SK-N-SH (cell line): ENCODE data around the gene NOC2L. TPM values are rescaled to one million over a fixed set of nuclear protein-coding genes. Genes with fewer than 3 reads are reported as not detected.

Experiments
- CTCF ChIA-PET: fragments of 300-600, 350-600 bp; formaldehyde crosslinking; extraction: SDS; loops from one replicate; lab custom pipeline; 2021; lab: Yijun Ruan, JAX
- POLR2A ChIA-PET: fragments of 350-600 bp; sonication (Branson Sonifier 250); formaldehyde crosslinking; extraction: SDS; loops from one replicate; lab custom pipeline; 2020; ENCODE audit warnings: antibody characterized with exemption, inconsistent platforms; lab: Yijun Ruan, JAX
- DNase-seq: peaks from one replicate; pipeline ENCODE4 v3.0.0; 2012
- H2AFZ ChIP-seq: fragments of 200-600 bp; sonication (generic); 2 replicates; pipeline ENCODE4 v1.8.1; 2016; ENCODE audit warnings: antibody characterized with exemption, mild to moderate bottlenecking, low read depth
- H3F3A ChIP-seq: fragments of 200-600 bp; sonication (generic); replicated peaks from 2 replicates; pipeline ENCODE3; 2016; ENCODE audit warnings: antibody characterized with exemption, mild to moderate bottlenecking; ENCODE audit not compliant: insufficient read depth
- H3K27ac ChIP-seq, 2 experiments: fragments of 200-500 bp in 1 of 2; fragments of 200-600 bp in 1 of 2; sonication (Bioruptor generic) in 1 of 2; sonication (generic), shearing (Covaris generic) in 1 of 2; 2 replicates each; pipeline versions ENCODE4 v1.5.1 to v1.6.1; 2014 to 2016; ENCODE audit warnings: low read depth in 2 of 2, inconsistent platforms in 1 of 2, low read length in 1 of 2, mild to moderate bottlenecking in 1 of 2, mixed read lengths in 1 of 2
- H3K27me3 ChIP-seq: fragments of 200-600 bp; sonication (generic), shearing (Covaris generic); 2 replicates; pipeline ENCODE4 v1.6.1; 2016; ENCODE audit warnings: mixed run types; ENCODE audit not compliant: insufficient read depth
- H3K36me3 ChIP-seq, 2 experiments: fragments of 200-500 bp in 1 of 2; fragments of 200-600 bp in 1 of 2; sonication (Bioruptor generic) in 1 of 2; sonication (generic) in 1 of 2; replicated peaks in 1 of 2; 2 replicates each; pipeline versions ENCODE3 to v1.5.1; 2014 to 2016; ENCODE audit warnings: low read length in 1 of 2, mild to moderate bottlenecking in 1 of 2; ENCODE audit not compliant: insufficient read depth in 2 of 2, control insufficient read depth in 1 of 2
- H3K4me1 ChIP-seq, 2 experiments: fragments of 200-500 bp in 1 of 2; fragments of 200-600 bp in 1 of 2; sonication (Bioruptor generic) in 1 of 2; sonication (generic), shearing (Covaris generic) in 1 of 2; 2 replicates each; pipeline versions ENCODE4 v1.5.1 to v1.6.1; 2014 to 2016; ENCODE audit warnings: low read depth in 1 of 2, low read length in 1 of 2, mixed run types in 1 of 2; ENCODE audit not compliant: insufficient read depth in 2 of 2, control insufficient read depth in 1 of 2
- H3K4me2 ChIP-seq: fragments of 200-600 bp; sonication (generic), shearing (Covaris generic); 2 replicates; pipeline ENCODE4 v1.6.1; 2017; ENCODE audit warnings: mixed run types
- H3K4me3 ChIP-seq, 2 experiments: fragments of 200-500 bp in 1 of 2; fragments of 200-600 bp in 1 of 2; sonication (Bioruptor generic) in 1 of 2; sonication (generic), shearing (Covaris generic) in 1 of 2; 2 replicates each; pipeline versions ENCODE4 v1.5.1 to v1.8.1; 2014 to 2016; ENCODE audit warnings: low read depth in 2 of 2, inconsistent platforms in 1 of 2, low read length in 1 of 2, mild to moderate bottlenecking in 1 of 2, mixed read lengths in 1 of 2, moderate library complexity in 1 of 2
- H3K79me2 ChIP-seq: fragments of 200-600 bp; sonication (generic); 2 replicates; pipeline ENCODE4 v1.8.1; 2017; ENCODE audit warnings: mild to moderate bottlenecking; ENCODE audit not compliant: insufficient read depth
- H3K9ac ChIP-seq: fragments of 200-600 bp; sonication (generic); 2 replicates; pipeline ENCODE4 v1.6.1; 2017; ENCODE audit warnings: mixed run types
- H3K9me2 ChIP-seq: fragments of 200-600 bp; sonication (generic); 2 replicates; pipeline ENCODE4 v1.6.1; 2017; ENCODE audit warnings: mixed run types
- H3K9me3 ChIP-seq: fragments of 200-600 bp; sonication (generic); 2 replicates; pipeline ENCODE4 v1.6.1; 2017; ENCODE audit warnings: mixed run types, mild to moderate bottlenecking, moderate library complexity
- H4K20me1 ChIP-seq: fragments of 200-600 bp; sonication (generic); 2 replicates; pipeline ENCODE4 v1.6.1; 2017; ENCODE audit warnings: mild to moderate bottlenecking, mixed run types; ENCODE audit not compliant: insufficient read depth
- CTCF ChIP-seq: fragments of 200-600 bp; sonication (generic); IDR thresholded peaks from 2 replicates; pipeline ENCODE4 v1.6.1; 2017; ENCODE audit warnings: antibody characterized with exemption, mild to moderate bottlenecking, moderate library complexity
- GABPA ChIP-seq: IDR thresholded peaks from 2 replicates; pipeline ENCODE4 v1.4.0; 2012; ENCODE audit warnings: low read depth, mild to moderate bottlenecking
- JUND ChIP-seq: IDR thresholded peaks from 2 replicates; pipeline ENCODE4 v1.4.0; 2012
- MAX ChIP-seq: IDR thresholded peaks from 2 replicates; pipeline ENCODE4 v1.4.0; 2012; ENCODE audit warnings: low read depth
- MEF2A ChIP-seq: IDR thresholded peaks from 2 replicates; pipeline ENCODE4 v1.4.0; 2012; ENCODE audit warnings: low read depth, borderline replicate concordance
- MXI1 ChIP-seq: IDR thresholded peaks from 2 replicates; pipeline ENCODE4 v1.6.1; 2012; ENCODE audit warnings: mild to moderate bottlenecking, low read depth, low read length, improper control_type of control experiment
- NFIC ChIP-seq: IDR thresholded peaks from 2 replicates; pipeline ENCODE4 v1.4.0; 2012; ENCODE audit warnings: borderline replicate concordance
- RAD21 ChIP-seq: IDR thresholded peaks from 2 replicates; pipeline ENCODE4 v1.6.1; 2012; ENCODE audit warnings: mild to moderate bottlenecking, low read length
- RCOR1 ChIP-seq: fragments of 150-350 bp; IDR thresholded peaks from 2 replicates; pipeline ENCODE4 v1.6.1; 2017; ENCODE audit warnings: antibody characterized with exemption, low read length
- RFX5 ChIP-seq: IDR thresholded peaks from 2 replicates; pipeline ENCODE4 v1.6.1; 2012; ENCODE audit warnings: mild to moderate bottlenecking, improper control_type of control experiment, low read length
- SIN3A ChIP-seq: IDR thresholded peaks from 2 replicates; pipeline ENCODE4 v1.6.1; 2012; ENCODE audit warnings: low read depth, mild to moderate bottlenecking, low read length, moderate library complexity, borderline replicate concordance
- TCF12 ChIP-seq: IDR thresholded peaks from 2 replicates; pipeline ENCODE4 v1.4.0; 2012
- YY1 ChIP-seq: IDR thresholded peaks from 2 replicates; pipeline ENCODE4 v1.4.0; 2012; ENCODE audit warnings: low read depth, mild to moderate bottlenecking
- WGBS: methylation state at CpG from one replicate; pipeline ENCODE4 v1.1.6; 2017; ENCODE audit warnings: low lambda C conversion rate; 5-methylcytosine and 5-hydroxymethylcytosine counted together
- polyA plus RNA-seq, 3 experiments: library from polyadenylated mRNA; depleted of rRNA; stranded (reverse); fragments of >200 nt; gene quantifications; 2 replicates each; pipeline ENCODE4 v1.2.3, GENCODE V29; 2012
- TF ChIP-seq, protein P1 (sequence below): IDR thresholded peaks from 2 replicates; pipeline ENCODE4; 2012
- TF ChIP-seq, protein P2 (sequence below): fragments of 150-350 bp; IDR thresholded peaks from 2 replicates; pipeline ENCODE4 v1.6.1; 2017; ENCODE audit warnings: antibody characterized with exemption, low read length, low read depth, borderline replicate concordance
- TF ChIP-seq, protein P3 (sequence below): IDR thresholded peaks from 2 replicates; pipeline ENCODE4 v1.6.1; 2012; ENCODE audit warnings: mild to moderate bottlenecking, low read depth, low read length, moderate library complexity
- TF ChIP-seq, protein P4 (sequence below): IDR thresholded peaks from 2 replicates; pipeline ENCODE4 v1.4.0; 2012; ENCODE audit warnings: low read depth, borderline replicate concordance

Gene NOC2L
- polyA plus RNA-seq, 1 of the 3 experiments (the other 2 are of a cell fraction): 124 TPM

- H4K20me1 ChIP-seq: no peaks in the 10 kb centered on the region
- no peak overlapping the region for H2AFZ ChIP-seq
- no peak overlapping the region for H3K4me3 ChIP-seq
- POLR2A ChIA-PET: no interaction called here
- H3K9me2 ChIP-seq: no peaks in the 10 kb centered on the region
- no peaks in the 10 kb centered on the region for H3K9me3 ChIP-seq
- H3K27ac ChIP-seq: no peak overlapping the region
- DNase-seq: no peak
- 81% methylated on average over 16 of the region's 18 CpGs for WGBS
- CTCF ChIA-PET: no interaction called here
- peaks cover 0 to 18% of the 10 kb centered on the region in 2 experiments; a peak in 1 of 4 replicates for H3K4me1 ChIP-seq
- H3F3A ChIP-seq: no peaks in the 10 kb centered on the region
- H3K36me3 ChIP-seq: no peaks in the 10 kb centered on the region
- peaks cover 7% of the 10 kb centered on the region; the same call in 1 of the 2 replicates for H3K27me3 ChIP-seq
- H3K9ac ChIP-seq: no peak overlapping the region
- no peak overlapping the region for H3K4me2 ChIP-seq
- TF ChIP-seq RCOR1: no peak
- no peak for TF ChIP-seq RFX5
- no peak for TF ChIP-seq MEF2A
- TF ChIP-seq RAD21: no peak
- TF ChIP-seq NFIC: no peak
- no peak for TF ChIP-seq MXI1
- no peak for TF ChIP-seq YY1
- TF ChIP-seq TCF12: no peak
- H3K79me2 ChIP-seq: no peaks in the 10 kb centered on the region
Observed at GRCh38 chr1:901108-901859, 57.8 kb downstream of the NOC2L start.

- H2AFZ ChIP-seq: no peak overlapping the region
- peaks cover 19% of the 10 kb centered on the region for H3K27me3 ChIP-seq
- peaks cover 0 to 6% of the 10 kb centered on the region in 2 experiments; a peak in 1 of 4 replicates for H3K4me1 ChIP-seq
- no peak overlapping the region for H3K4me3 ChIP-seq
- ChIA-PET CTCF (no interaction called here), POLR2A (no interaction called here)
- WGBS: 68% methylated on average over 6 of the region's 8 CpGs
- H3F3A ChIP-seq: no peaks in the 10 kb centered on the region
- H3K9ac ChIP-seq: no peak overlapping the region
- H3K9me3 ChIP-seq: no peaks in the 10 kb centered on the region
- H3K9me2 ChIP-seq: no peaks in the 10 kb centered on the region
- DNase-seq: peak; percentile 15
- H3K4me2 ChIP-seq: no peak overlapping the region
- H3K27ac ChIP-seq: no peak overlapping the region
- no peaks in the 10 kb centered on the region for H3K79me2 ChIP-seq
- no peaks in the 10 kb centered on the region for H3K36me3 ChIP-seq
- no peaks in the 10 kb centered on the region for H4K20me1 ChIP-seq
- TF ChIP-seq GABPA: no peak
- TF ChIP-seq MAX: no peak
- TF ChIP-seq JUND: no peak
- TF ChIP-seq, protein P1, sequence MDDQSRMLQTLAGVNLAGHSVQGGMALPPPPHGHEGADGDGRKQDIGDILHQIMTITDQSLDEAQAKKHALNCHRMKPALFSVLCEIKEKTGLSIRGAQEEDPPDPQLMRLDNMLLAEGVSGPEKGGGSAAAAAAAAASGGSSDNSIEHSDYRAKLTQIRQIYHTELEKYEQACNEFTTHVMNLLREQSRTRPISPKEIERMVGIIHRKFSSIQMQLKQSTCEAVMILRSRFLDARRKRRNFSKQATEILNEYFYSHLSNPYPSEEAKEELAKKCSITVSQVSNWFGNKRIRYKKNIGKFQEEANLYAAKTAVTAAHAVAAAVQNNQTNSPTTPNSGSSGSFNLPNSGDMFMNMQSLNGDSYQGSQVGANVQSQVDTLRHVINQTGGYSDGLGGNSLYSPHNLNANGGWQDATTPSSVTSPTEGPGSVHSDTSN: no peak
- TF ChIP-seq, protein P2, sequence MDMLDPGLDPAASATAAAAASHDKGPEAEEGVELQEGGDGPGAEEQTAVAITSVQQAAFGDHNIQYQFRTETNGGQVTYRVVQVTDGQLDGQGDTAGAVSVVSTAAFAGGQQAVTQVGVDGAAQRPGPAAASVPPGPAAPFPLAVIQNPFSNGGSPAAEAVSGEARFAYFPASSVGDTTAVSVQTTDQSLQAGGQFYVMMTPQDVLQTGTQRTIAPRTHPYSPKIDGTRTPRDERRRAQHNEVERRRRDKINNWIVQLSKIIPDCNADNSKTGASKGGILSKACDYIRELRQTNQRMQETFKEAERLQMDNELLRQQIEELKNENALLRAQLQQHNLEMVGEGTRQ: no peak
- TF ChIP-seq, protein P3, sequence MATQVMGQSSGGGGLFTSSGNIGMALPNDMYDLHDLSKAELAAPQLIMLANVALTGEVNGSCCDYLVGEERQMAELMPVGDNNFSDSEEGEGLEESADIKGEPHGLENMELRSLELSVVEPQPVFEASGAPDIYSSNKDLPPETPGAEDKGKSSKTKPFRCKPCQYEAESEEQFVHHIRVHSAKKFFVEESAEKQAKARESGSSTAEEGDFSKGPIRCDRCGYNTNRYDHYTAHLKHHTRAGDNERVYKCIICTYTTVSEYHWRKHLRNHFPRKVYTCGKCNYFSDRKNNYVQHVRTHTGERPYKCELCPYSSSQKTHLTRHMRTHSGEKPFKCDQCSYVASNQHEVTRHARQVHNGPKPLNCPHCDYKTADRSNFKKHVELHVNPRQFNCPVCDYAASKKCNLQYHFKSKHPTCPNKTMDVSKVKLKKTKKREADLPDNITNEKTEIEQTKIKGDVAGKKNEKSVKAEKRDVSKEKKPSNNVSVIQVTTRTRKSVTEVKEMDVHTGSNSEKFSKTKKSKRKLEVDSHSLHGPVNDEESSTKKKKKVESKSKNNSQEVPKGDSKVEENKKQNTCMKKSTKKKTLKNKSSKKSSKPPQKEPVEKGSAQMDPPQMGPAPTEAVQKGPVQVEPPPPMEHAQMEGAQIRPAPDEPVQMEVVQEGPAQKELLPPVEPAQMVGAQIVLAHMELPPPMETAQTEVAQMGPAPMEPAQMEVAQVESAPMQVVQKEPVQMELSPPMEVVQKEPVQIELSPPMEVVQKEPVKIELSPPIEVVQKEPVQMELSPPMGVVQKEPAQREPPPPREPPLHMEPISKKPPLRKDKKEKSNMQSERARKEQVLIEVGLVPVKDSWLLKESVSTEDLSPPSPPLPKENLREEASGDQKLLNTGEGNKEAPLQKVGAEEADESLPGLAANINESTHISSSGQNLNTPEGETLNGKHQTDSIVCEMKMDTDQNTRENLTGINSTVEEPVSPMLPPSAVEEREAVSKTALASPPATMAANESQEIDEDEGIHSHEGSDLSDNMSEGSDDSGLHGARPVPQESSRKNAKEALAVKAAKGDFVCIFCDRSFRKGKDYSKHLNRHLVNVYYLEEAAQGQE: no peak
- no peak for TF ChIP-seq MEF2A
- no peak for TF ChIP-seq MXI1
- no peak for TF ChIP-seq SIN3A
- TF ChIP-seq CTCF: no peak
- TF ChIP-seq, protein P4, sequence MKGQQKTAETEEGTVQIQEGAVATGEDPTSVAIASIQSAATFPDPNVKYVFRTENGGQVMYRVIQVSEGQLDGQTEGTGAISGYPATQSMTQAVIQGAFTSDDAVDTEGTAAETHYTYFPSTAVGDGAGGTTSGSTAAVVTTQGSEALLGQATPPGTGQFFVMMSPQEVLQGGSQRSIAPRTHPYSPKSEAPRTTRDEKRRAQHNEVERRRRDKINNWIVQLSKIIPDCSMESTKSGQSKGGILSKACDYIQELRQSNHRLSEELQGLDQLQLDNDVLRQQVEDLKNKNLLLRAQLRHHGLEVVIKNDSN: no peak
Observed at GRCh38 chr1:899636-900317, 59.3 kb downstream of the NOC2L start.
